GM19193 (cell line): ENCODE measurements around the gene ACTMAP.

Experiments
- POLR2A ChIP-seq: IDR thresholded peaks from 4 replicates; pipeline ENCODE4 v1.6.1; 2011; ENCODE audit not compliant: insufficient read depth, insufficient read length; ENCODE audit errors: extremely low read depth

Gene ACTMAP

DNA sequence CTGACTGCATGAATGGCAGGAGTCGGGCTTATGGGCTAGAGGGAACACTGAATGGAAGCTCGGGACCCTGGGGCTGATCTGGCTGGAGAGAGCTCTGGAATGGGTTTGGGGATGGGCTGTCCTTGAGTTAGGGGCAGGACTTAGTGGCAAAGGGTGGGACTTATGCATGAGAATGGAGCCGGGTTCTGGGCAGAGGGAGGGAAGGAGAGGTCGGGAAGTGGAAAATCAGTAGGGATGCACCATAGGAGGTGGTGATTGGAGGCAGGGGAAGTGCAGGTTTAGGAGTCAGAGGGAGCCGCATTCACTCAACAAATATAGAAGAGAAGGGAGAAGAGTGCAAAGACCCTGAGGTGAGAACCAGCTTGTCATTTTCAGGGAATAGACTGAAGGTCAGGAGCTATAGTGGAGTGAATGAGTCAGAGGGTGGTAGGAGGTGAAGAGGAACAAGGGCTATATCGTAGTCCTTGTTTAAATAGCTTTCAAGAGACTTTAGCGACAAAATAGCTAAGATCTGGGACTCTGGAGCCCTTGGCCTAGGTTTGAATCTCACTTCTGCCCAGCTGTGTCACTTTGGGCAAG lies 28.5 kb upstream of the ACTMAP start:
- TF ChIP-seq POLR2A = no peak

DNA sequence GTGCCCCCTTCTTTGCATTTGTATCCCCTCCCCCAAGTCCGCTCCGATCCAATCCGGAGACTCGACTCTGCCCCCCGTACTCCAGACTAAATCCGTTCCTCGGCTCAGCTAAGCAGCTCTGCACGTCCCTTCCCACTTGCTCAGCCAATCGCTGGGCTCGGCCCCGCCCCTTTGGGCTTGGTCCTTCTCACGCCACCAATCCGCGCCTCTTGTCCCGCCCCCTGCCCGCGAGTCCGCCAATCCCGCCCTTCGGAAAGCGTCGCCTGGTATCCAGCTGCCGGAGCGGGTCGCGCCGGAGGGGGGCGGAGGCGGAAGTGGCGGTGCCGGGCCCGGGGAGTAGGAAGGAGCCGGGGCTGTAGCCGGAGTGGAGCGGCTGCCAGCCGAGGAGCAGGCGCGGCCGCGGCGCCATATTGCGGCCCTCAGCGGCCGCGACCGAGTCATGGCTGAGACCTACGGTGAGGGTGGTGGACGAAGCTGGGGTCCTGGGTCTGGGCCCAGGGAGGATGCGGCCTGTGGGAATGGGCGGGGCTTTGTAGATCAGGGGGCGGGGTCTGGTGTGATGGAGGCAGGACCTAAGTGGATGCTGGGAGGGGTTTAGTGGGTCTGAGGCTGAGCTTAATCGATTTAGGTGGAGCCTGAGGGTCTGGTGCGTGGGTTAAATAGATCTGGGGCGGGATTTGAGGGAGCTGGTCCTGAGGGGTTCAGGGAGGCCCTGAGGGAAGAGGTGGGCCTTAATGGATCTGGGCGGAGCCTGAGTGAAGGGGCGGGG lies 27.8 kb upstream of the ACTMAP start, which contains the start of gene RAB4B:
TSS of gene RAB4B (plus strand) at position 311 of the 769 bp plus-strand sequence. CDS start at position 440, 129 bp downstream.
- peak; percentile 68 for TF ChIP-seq POLR2A

DNA sequence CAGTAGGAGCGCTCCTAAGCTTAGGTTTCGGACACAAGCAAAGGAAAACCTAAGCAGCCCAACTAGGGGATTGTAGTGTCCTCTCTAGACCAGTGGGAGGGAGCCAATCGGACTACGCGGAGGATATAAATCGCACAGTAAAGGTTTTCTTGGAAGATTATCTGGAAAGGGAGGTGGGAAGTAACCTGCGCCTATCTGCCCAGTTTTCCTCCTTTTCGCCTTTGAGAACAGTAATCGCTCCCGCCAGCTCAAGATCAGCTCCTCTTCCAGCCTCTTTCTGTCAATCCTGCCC lies 27.3 kb upstream of the ACTMAP start:
- TF ChIP-seq POLR2A = peak; percentile 71

DNA sequence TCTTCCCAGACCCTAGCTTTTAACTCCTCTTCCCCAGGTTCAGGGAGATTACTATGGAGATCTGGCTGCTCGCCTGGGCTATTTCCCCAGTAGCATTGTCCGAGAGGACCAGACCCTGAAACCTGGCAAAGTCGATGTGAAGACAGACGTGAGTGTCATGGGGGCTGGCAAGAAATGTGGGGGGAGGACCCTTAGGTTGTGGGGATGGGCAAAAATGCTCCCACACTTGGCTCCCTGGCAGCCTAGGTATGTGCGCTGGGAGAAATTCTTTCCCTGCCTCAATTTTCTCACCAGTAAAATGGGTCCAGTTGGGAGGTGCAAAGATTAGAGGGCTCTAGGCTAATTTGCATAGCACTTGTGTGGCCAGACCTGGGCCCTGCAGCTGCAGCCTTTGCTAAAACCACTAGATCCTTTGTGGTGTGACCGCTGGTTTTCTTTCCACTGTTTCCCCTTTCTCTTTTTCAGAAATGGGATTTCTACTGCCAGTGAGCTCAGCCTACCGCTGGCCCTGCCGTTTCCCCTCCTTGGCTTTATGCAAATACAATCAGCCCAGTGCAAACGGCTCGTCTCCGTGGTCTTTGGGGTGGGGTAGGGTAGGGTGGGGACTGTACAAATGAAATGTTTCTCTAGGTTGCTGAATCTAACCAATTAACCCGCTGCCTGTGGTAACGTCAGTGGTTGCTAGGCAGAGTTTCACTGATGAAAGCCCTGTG lies 26.8 kb upstream of the ACTMAP start:
- TF ChIP-seq POLR2A = no peak

DNA sequence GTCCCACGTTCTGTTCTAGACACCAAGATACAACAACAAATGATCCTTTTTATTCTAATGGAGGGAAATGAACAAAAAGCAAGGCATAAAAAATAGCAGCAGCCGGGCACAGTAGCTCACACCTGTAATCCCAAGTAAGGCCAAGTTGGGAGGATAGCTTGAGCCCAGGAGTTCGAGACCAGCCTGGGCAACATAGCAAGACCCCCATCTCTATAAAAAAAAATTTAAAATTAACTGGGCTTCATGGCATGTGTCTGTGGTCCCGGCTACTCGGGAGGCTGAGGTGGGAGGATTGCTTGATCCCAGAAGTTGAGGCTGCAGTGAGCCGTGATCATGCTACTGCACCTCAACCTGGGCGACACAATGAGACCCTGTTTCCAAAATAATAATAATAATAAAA lies 26.1 kb upstream of the ACTMAP start:
- TF ChIP-seq POLR2A = no peak

- TF ChIP-seq POLR2A = no peak
Observed at GRCh38 chr19:40775632-40776022, 25.4 kb upstream of the ACTMAP start.

DNA sequence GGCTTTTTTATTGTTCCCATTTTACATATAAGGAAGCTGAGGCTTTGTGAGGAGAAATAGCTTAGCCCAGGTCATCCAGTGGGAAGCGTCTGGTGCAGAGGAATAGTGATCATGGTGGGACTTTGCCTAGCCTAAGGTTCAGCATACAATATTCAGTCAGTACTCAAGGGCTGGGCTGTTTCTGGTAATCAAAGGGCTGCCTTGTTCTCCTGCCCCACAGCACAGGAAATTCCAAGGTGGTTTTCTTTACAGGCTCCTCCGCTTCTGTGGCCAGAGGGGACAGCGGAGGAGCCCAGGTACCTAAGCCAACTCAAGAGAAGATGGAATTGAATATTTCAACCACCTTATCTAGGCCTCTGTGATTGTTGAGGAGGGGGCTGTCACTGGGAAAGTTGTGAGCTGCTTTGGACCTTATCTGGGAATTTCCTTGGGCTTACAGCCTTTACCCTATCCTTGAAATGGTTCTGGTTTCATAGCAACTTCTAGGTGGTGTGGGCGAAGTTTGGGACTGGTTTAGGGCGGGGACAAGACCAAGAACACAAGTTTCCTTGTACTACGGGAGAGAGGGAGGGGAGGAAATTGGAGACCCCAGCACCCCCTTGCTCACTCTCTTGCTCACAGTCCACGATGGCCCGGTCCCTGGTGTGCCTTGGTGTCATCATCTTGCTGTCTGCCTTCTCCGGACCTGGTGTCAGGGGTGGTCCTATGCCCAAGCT lies 24.8 kb upstream of the ACTMAP start, which contains the start of gene MIA:
TSS of gene MIA (plus strand) at position 606 of the 716 bp plus-strand sequence. CDS start at position 628, 22 bp downstream.
- TF ChIP-seq POLR2A = no peak

- TF ChIP-seq POLR2A = no peak
Observed at GRCh38 chr19:40768869-40769268, 18.6 kb upstream of the ACTMAP start.

GRCh38 chr19:40763963-40764362 lies 13.7 kb upstream of the ACTMAP start:
- no peak for TF ChIP-seq POLR2A

DNA sequence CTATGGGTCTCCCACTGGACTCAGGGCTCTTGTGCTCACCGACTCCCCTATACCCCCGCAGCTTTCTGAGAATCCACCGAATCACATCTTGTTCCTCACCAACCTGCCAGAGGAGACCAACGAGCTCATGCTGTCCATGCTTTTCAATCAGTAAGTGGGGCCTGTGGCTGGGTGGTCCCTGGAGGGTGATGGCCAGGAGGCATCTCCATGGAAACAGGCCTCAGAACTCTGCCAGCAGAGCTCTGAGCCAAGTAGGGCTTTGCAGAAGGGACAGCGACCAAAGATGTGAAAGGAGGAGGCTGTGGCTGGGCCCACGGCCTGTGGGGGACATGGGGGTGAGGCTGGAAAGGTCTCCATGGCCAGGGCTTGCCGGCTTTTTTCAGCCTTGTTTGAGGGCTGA lies 13.2 kb upstream of the ACTMAP start:
- TF ChIP-seq POLR2A = no peak

DNA sequence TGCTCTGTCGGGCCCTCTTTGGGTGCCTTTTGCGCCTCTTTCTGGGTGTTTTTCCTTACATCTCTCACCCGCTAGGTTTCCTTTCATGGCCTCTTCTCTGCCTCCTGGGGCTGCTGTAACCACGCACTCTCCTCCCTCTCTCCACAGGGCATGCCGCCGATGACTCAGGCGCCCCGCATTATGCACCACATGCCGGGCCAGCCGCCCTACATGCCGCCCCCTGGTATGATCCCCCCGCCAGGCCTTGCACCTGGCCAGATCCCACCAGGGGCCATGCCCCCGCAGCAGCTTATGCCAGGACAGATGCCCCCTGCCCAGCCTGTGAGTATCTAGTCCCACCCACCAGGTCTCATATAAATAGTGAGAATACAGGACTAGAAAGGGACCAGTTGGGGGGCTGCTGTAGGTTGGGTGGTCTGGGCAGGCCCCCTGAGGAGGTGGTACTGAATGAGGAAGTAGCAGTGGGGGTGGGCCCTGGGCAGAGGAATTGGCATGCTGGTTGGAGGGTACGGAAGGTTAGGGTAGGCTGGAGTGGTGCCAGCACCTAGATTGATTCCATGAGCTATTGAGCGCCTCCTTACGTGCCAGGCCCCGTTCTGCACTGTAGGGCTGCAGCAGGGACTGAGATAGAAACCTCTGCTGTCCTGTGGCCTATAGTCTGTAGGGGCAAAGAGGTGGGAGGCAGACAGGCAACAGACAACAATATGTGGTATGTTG lies 12.6 kb upstream of the ACTMAP start:
- no peak for TF ChIP-seq POLR2A

- no peak for TF ChIP-seq POLR2A
Observed at GRCh38 chr19:40759352-40759751, 9.1 kb upstream of the ACTMAP start.

DNA sequence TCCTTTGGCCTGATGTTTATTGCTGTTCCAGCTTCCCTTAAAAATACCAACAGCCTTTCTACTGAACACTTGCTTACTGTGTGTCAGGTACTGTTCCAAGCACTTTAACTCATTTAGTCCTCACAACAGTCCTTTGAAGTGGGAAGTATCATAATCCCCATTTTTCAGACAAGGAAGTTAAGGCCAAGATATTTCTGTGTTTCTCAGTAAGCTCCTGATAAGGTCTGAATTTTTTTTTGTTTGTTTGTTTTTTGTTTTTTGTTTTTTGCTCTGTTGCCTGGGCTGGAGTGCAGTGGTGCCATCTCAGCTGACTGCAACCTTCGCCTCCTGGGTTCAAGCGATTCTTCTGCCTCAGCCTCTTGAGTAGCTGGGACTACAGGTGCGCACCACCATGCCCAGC lies 8.2 kb upstream of the ACTMAP start:
- no peak for TF ChIP-seq POLR2A

- TF ChIP-seq POLR2A = no peak
Observed at GRCh38 chr19:40756502-40757110, 6.3 kb upstream of the ACTMAP start.
